SK-N-SH treated with all-trans-retinoic acid at 6 μM for 48 hours (cell line): Measurements from ENCODE around the gene OR6C2.

Experiments used
- ARNTL ChIP-seq: fragments of 450-650 bp; formaldehyde crosslinking; IDR thresholded peaks from 2 replicates; pipeline ENCODE4 v1.5.0; 2020; ENCODE audit warnings: low read depth, mild to moderate bottlenecking, moderate library complexity, borderline replicate concordance
- BACH2 ChIP-seq: fragments of 250-450 bp; sonication (Bioruptor Pico); IDR thresholded peaks from 2 replicates; pipeline ENCODE4 v1.9.0; 2021; ENCODE audit warnings: mild to moderate bottlenecking, borderline replicate concordance
- CREB5 ChIP-seq: fragments of 250-450 bp; sonication (Bioruptor Pico); IDR thresholded peaks from 2 replicates; pipeline ENCODE4 v1.5.1; 2020; ENCODE audit warnings: low read depth, mild to moderate bottlenecking, moderate library complexity
- CSDC2 ChIP-seq: fragments of 250-450 bp; sonication (Bioruptor Pico); IDR thresholded peaks from 2 replicates; pipeline ENCODE4 v1.5.0; 2020; ENCODE audit warnings: mild to moderate bottlenecking, moderate library complexity
- CSRNP3 ChIP-seq: fragments of 250-450 bp; sonication (Bioruptor Pico); IDR thresholded peaks from 2 replicates; pipeline ENCODE4 v1.5.1; 2021; ENCODE audit warnings: mild to moderate bottlenecking, moderate library complexity
- PATZ1 ChIP-seq: fragments of 250-450 bp; sonication (Bioruptor Pico); IDR thresholded peaks from 2 replicates; pipeline ENCODE4 v1.8.0; 2020; ENCODE audit warnings: mild to moderate bottlenecking, moderate library complexity, borderline replicate concordance
- RARB ChIP-seq: fragments of 250-450 bp; sonication (Bioruptor Pico); IDR thresholded peaks from 2 replicates; pipeline ENCODE4 v1.8.0; 2021; ENCODE audit warnings: mild to moderate bottlenecking, moderate library complexity
- TOX ChIP-seq: fragments of 250-450 bp; sonication (Bioruptor Pico); IDR thresholded peaks from 2 replicates; pipeline ENCODE4 v1.8.0; 2021; ENCODE audit warnings: mild to moderate bottlenecking, moderate library complexity, borderline replicate concordance
- ZC3H10 ChIP-seq: fragments of 250-450 bp; sonication (Bioruptor Pico); IDR thresholded peaks from 2 replicates; pipeline ENCODE4 v1.5.1; 2021; ENCODE audit warnings: mild to moderate bottlenecking, moderate library complexity
- ZFP3 ChIP-seq: fragments of 250-450 bp; sonication (Bioruptor Pico); IDR thresholded peaks from 2 replicates; pipeline ENCODE4 v1.5.0; 2020; ENCODE audit warnings: mild to moderate bottlenecking, moderate library complexity
- ZFP30 ChIP-seq: fragments of 450-650 bp; formaldehyde crosslinking; IDR thresholded peaks from 2 replicates; pipeline ENCODE4 v1.5.0; 2022; ENCODE audit warnings: mild to moderate bottlenecking, moderate library complexity

GRCh38 chr12:55416961-55417360, 26.9 kb upstream of the OR6C2 start:
- no peak for TF ChIP-seq CREB5
- TF ChIP-seq ARNTL (CRISPR knock-in tag), result no peak
- TF ChIP-seq PATZ1, result no peak
- TF ChIP-seq ZFP30, result no peak
- TF ChIP-seq ZFP3 (CRISPR knock-in tag), result no peak
- TF ChIP-seq CSRNP3 (CRISPR knock-in tag), result no peak
- no peak for TF ChIP-seq ZC3H10 (CRISPR knock-in tag)
- no peak for TF ChIP-seq RARB
- TF ChIP-seq CSDC2 (CRISPR knock-in tag), result no peak
- TF ChIP-seq BACH2 (CRISPR knock-in tag), result no peak
- no peak for TF ChIP-seq TOX (CRISPR knock-in tag)
